OCI-LY7 (cell line): ENCODE results near the gene PLCXD1.

ENCODE experiments used
- EZH2phosphoT487 ChIP-seq: fragments of 200-600 bp; sonication (generic); IDR thresholded peaks from 2 replicates; pipeline ENCODE4 v1.6.1; 2018; ENCODE audit warnings: low read depth, borderline replicate concordance, mild to moderate bottlenecking, mixed run types, antibody characterized with exemption, low read length, moderate library complexity, mixed read lengths
- TF ChIP-seq, protein P1 (sequence below): fragments of 200-600 bp; sonication (generic); conservative IDR thresholded peaks from 2 replicates; pipeline ENCODE4 v1.5.1; 2014; ENCODE audit warnings: mild to moderate bottlenecking, antibody characterized with exemption, low read length, moderate library complexity, mixed read lengths

DNA sequence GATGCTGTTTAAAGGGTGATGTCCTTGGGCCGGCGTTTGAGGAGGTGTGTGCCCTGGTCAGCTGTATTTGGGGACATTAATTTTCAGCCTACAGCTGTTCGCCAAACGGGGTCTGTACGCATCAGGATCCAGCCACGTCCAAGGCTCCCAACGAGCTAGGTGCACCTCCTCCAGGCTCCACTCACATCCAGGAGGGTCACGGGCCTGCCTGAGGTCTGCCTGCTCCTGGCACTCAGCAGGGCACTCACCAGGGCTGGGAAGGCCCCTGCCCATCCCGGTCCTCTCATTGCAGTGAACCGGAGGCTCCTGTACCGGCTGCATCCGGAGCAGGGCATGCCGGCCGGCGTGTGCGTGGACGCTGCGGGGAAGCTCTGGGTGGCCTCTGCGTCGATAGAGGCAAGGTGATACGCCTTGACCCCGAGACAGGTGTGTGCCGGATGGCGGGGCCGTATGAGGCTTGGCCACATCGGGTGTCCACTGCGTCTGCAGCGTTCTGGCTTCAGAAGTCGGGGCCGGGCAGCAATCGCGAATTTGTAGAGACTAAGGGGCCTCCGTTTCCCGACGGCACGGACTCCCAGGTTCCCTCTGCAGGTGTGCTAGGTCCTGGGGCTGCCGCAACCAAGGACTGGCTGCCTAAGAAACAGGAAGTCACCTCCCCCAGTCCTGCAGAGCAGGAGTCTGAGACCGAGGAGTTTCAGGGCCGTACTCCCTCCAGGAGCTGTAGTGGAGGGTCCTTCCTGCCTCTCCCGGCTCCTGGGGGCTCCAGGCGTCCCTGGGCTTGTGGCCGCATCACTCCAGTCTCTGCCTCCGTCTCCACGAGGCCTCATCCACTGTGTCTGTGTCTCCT is 27.5 kb upstream of the PLCXD1 start:
- TF ChIP-seq, protein P1, sequence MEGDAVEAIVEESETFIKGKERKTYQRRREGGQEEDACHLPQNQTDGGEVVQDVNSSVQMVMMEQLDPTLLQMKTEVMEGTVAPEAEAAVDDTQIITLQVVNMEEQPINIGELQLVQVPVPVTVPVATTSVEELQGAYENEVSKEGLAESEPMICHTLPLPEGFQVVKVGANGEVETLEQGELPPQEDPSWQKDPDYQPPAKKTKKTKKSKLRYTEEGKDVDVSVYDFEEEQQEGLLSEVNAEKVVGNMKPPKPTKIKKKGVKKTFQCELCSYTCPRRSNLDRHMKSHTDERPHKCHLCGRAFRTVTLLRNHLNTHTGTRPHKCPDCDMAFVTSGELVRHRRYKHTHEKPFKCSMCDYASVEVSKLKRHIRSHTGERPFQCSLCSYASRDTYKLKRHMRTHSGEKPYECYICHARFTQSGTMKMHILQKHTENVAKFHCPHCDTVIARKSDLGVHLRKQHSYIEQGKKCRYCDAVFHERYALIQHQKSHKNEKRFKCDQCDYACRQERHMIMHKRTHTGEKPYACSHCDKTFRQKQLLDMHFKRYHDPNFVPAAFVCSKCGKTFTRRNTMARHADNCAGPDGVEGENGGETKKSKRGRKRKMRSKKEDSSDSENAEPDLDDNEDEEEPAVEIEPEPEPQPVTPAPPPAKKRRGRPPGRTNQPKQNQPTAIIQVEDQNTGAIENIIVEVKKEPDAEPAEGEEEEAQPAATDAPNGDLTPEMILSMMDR = no peak
- no peak for TF ChIP-seq EZH2phosphoT487
